Body of pancreas (tissue), 4 donors: ENCODE results near the gene GIT2.

Source experiments
- POLR2A ChIP-seq, 3 donors: fragments of 450-650 bp; IDR thresholded peaks; one replicate each; pipeline ENCODE4 v1.6.1; 2016; ENCODE audit warnings: antibody characterized with exemption in 3 of 3, mild to moderate bottlenecking in 2 of 3
- TF ChIP-seq, protein P1 (sequence below), 7 experiments: fragments of 450-650 bp in 4 of 7; fragments of 200-600 bp in 3 of 7; sonication (generic) in 3 of 7; IDR thresholded peaks; one replicate each; pipeline ENCODE4 v1.5.1; 2016 to 2019; ENCODE audit warnings: antibody characterized with exemption in 7 of 7

DNA sequence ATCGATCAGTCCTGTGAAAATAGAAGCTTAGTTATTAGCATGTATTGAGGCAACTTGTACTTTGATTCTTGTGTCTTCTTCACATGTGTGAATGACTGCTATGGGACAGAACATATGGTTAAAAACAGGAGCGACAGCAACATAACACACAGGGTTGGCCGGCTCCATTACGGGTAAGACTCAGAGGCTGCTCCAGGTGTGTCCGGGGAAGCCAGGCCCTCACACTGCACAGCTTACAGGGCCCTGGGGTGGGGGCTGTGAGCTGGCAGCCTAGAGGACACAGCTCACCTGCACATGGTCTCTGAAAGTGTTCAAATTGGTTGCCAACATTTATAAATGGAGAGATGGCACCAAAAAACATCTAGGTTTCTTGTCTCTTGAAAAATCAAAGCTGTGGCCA, 65.0 kb downstream of the GIT2 start:
- TF ChIP-seq, protein P1, sequence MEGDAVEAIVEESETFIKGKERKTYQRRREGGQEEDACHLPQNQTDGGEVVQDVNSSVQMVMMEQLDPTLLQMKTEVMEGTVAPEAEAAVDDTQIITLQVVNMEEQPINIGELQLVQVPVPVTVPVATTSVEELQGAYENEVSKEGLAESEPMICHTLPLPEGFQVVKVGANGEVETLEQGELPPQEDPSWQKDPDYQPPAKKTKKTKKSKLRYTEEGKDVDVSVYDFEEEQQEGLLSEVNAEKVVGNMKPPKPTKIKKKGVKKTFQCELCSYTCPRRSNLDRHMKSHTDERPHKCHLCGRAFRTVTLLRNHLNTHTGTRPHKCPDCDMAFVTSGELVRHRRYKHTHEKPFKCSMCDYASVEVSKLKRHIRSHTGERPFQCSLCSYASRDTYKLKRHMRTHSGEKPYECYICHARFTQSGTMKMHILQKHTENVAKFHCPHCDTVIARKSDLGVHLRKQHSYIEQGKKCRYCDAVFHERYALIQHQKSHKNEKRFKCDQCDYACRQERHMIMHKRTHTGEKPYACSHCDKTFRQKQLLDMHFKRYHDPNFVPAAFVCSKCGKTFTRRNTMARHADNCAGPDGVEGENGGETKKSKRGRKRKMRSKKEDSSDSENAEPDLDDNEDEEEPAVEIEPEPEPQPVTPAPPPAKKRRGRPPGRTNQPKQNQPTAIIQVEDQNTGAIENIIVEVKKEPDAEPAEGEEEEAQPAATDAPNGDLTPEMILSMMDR (IDR thresholded peaks at IDR 0.05), result no peak
- no peak for TF ChIP-seq POLR2A (IDR thresholded peaks at IDR 0.05)
